ENCODE results near the gene ZNF74.
"Not testable (repeated sequence)": the region's sequence is repeated elsewhere in the genome, so short reads cannot be mapped to it uniquely, and the experiment has no call there.

ZNF74 gene

DNA sequence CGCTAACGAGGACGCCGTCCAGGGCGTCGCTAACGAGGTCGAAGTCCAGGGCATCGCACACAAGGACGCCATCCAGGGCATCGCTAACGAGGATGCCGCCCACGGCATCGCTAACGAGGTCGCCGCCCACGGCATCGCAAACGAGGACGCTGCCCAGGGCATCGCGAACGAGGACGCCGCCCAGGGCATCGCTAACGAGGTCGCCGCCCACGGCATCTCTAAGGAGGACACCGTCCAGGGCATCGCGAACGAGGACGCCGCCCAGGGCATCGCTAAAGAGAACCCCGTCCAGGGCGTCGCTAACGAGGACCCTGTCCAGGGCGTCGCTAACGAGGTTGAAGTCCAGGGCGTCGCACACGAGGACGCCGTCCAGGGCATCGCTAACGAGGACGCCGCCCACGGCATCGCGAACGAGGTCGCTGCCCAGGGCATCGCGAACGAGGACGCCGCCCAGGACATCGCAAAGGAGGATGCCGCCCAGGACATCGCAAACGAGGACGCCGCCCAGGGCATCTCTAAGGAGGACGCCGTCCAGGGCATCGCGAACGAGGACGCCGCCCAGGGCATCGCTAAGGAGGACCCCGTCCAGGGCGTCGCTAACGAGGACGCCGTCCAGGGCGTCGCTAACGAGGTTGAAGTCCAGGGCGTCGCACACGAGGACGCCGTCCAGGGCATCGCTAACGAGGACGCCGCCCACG is 37.9 kb upstream of the ZNF74 start:
- H3K4ac ChIP-seq (ENCODE audit: low read depth, low read length); H3K23ac ChIP-seq (ENCODE audit: low read length); H4K8ac ChIP-seq (ENCODE audit: low read depth, low read length); H2BK120ac ChIP-seq (ENCODE audit: insufficient read depth, low read length, poor library complexity); H3K18ac ChIP-seq (ENCODE audit: low read length); H3K9ac ChIP-seq (ENCODE audit: low read length); H3K4me3 ChIP-seq (ENCODE audit: low read depth, low read length); H2AK5ac ChIP-seq (ENCODE audit: low read length); H3K36me3 ChIP-seq (ENCODE audit: control insufficient read depth in 1 of 2, insufficient read depth in 2 of 2, low read length in 2 of 2); H3K79me2 ChIP-seq (ENCODE audit: control insufficient read depth, insufficient read depth, low read length, poor library complexity); H3K27ac ChIP-seq (ENCODE audit: low read depth, low read length); H3K4me2 ChIP-seq (ENCODE audit: low read length); H3K14ac ChIP-seq (ENCODE audit: low read length); H4K91ac ChIP-seq (ENCODE audit: low read depth, low read length); H3K4me1 ChIP-seq (ENCODE audit: control insufficient read depth in 1 of 2, insufficient read depth in 2 of 2, low read length in 2 of 2); H2BK12ac ChIP-seq (ENCODE audit: low read length); H3K27me3 ChIP-seq (ENCODE audit: insufficient read depth, low read length); DNase-seq; H2BK5ac ChIP-seq (ENCODE audit: low read depth, low read length, poor library complexity); H3K79me1 ChIP-seq (ENCODE audit: low read length); H2AFZ ChIP-seq (ENCODE audit: insufficient read depth, low read length, poor library complexity); H4K12ac ChIP-seq (ENCODE audit: low read depth, low read length): not testable (repeated sequence)
- no CpG with 5 or more reads among the region's 98 CpGs for WGBS (ENCODE audit: extremely low coverage, insufficient coverage, insufficient read length)
- peaks cover 12% of the 10 kb centered on the region for H3K9me3 ChIP-seq (ENCODE audit: insufficient read depth, low read depth, low read length)

DNA sequence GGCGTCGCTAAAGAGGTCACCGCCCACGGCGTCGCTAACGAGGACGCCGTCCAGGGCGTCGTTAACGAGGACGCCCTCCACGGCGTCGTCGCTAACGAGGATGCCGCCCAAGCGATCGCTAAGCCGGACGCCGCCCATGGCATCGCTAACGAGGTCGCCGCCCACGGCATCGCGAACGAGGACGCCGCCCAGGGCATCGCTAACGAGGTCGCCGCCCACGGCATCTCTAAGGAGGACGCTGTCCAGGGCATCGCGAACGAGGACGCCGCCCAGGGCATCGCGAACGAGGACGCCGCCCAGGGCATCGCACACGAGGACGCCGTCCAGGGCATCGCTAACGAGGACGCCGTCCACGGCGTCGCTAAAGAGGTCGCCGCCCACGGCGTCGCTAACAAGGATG is 37.0 kb upstream of the ZNF74 start:
- H3K4me2 ChIP-seq (ENCODE audit: low read length); H2AK5ac ChIP-seq (ENCODE audit: low read length); H2BK120ac ChIP-seq (ENCODE audit: insufficient read depth, low read length, poor library complexity); H3K23ac ChIP-seq (ENCODE audit: low read length); H3K9ac ChIP-seq (ENCODE audit: low read length); DNase-seq; H3K4ac ChIP-seq (ENCODE audit: low read depth, low read length); H3K36me3 ChIP-seq (ENCODE audit: control insufficient read depth in 1 of 2, insufficient read depth in 2 of 2, low read length in 2 of 2); H3K4me1 ChIP-seq (ENCODE audit: control insufficient read depth in 1 of 2, insufficient read depth in 2 of 2, low read length in 2 of 2); H4K12ac ChIP-seq (ENCODE audit: low read depth, low read length); H3K79me1 ChIP-seq (ENCODE audit: low read length); H2BK5ac ChIP-seq (ENCODE audit: low read depth, low read length, poor library complexity); H3K4me3 ChIP-seq (ENCODE audit: low read depth, low read length); H2AFZ ChIP-seq (ENCODE audit: insufficient read depth, low read length, poor library complexity); H4K91ac ChIP-seq (ENCODE audit: low read depth, low read length); H2BK12ac ChIP-seq (ENCODE audit: low read length); H3K27me3 ChIP-seq (ENCODE audit: insufficient read depth, low read length); H3K14ac ChIP-seq (ENCODE audit: low read length); H3K18ac ChIP-seq (ENCODE audit: low read length); H3K27ac ChIP-seq (ENCODE audit: low read depth, low read length); H3K79me2 ChIP-seq (ENCODE audit: control insufficient read depth, insufficient read depth, low read length, poor library complexity); H4K8ac ChIP-seq (ENCODE audit: low read depth, low read length): not testable (repeated sequence)
- H3K9me3 ChIP-seq (ENCODE audit: insufficient read depth, low read depth, low read length), result peaks cover 12% of the 10 kb centered on the region
- WGBS (ENCODE audit: extremely low coverage, insufficient coverage, insufficient read length), result no CpG with 5 or more reads among the region's 66 CpGs

DNA sequence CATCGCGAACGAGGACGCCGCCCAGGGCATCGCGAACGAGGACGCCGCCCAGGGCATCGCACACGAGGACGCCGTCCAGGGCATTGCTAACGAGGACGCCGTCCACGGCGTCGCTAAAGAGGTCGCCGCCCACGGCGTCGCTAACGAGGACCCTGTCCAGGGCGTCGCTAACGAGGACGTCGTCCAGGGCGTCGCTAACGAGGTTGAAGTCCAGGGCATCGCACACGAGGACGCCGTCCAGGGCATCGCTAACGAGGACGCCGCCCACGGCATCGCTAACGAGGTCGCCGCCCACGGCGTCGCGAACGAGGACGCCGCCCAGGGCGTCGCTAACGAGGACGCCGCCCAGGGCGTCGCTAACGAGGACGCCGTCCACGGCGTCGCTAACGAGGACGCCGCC is 36.0 kb upstream of the ZNF74 start:
- no CpG with 5 or more reads among the region's 70 CpGs for WGBS (ENCODE audit: extremely low coverage, insufficient coverage, insufficient read length)
- H4K91ac ChIP-seq (ENCODE audit: low read depth, low read length); H3K23ac ChIP-seq (ENCODE audit: low read length); DNase-seq; H3K18ac ChIP-seq (ENCODE audit: low read length); H4K8ac ChIP-seq (ENCODE audit: low read depth, low read length); H3K4me2 ChIP-seq (ENCODE audit: low read length); H4K12ac ChIP-seq (ENCODE audit: low read depth, low read length); H2BK5ac ChIP-seq (ENCODE audit: low read depth, low read length, poor library complexity); H3K4ac ChIP-seq (ENCODE audit: low read depth, low read length); H3K36me3 ChIP-seq (ENCODE audit: control insufficient read depth in 1 of 2, insufficient read depth in 2 of 2, low read length in 2 of 2); H3K79me2 ChIP-seq (ENCODE audit: control insufficient read depth, insufficient read depth, low read length, poor library complexity); H3K14ac ChIP-seq (ENCODE audit: low read length); H3K27ac ChIP-seq (ENCODE audit: low read depth, low read length); H3K9ac ChIP-seq (ENCODE audit: low read length); H2AK5ac ChIP-seq (ENCODE audit: low read length); H2AFZ ChIP-seq (ENCODE audit: insufficient read depth, low read length, poor library complexity); H3K79me1 ChIP-seq (ENCODE audit: low read length); H3K27me3 ChIP-seq (ENCODE audit: insufficient read depth, low read length); H2BK12ac ChIP-seq (ENCODE audit: low read length); H2BK120ac ChIP-seq (ENCODE audit: insufficient read depth, low read length, poor library complexity); H3K4me1 ChIP-seq (ENCODE audit: control insufficient read depth in 1 of 2, insufficient read depth in 2 of 2, low read length in 2 of 2); H3K4me3 ChIP-seq (ENCODE audit: low read depth, low read length): not testable (repeated sequence)
- peaks cover 12% of the 10 kb centered on the region for H3K9me3 ChIP-seq (ENCODE audit: insufficient read depth, low read depth, low read length)

DNA sequence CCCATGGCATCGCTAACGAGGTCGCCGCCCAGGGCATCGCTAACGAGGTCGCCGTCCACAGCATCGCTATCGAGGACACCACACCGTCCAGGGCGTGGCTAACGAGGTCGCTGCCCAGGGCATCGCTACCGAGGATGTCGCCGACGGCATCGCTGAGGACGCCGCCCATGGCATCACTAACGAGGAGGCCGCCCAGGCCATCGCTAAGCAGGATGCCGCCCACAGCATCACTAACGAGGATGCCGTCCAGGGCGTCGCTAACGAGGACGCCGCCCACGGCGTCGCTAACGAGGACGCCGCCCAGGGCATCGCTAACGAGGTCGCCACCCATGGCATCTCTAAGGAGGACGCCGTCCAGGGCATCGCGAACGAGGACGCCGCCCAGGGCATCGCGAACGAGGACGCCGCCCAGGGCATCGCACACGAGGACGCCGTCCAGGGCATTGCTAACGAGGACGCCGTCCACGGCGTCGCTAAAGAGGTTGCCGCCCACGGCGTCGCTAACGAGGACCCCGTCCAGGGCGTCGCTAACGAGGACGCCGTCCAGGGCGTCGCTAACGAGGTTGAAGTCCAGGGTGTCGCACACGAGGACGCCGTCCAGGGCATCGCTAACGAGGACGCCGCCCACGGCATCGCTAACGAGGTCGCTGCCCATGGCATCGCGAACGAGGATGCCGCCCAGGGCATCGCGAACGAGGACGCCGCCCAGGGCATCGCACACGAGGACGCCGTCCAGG is 35.3 kb upstream of the ZNF74 start:
- H3K27ac ChIP-seq (ENCODE audit: low read depth, low read length); H2BK120ac ChIP-seq (ENCODE audit: insufficient read depth, low read length, poor library complexity); H4K12ac ChIP-seq (ENCODE audit: low read depth, low read length); H3K9ac ChIP-seq (ENCODE audit: low read length); H3K4ac ChIP-seq (ENCODE audit: low read depth, low read length); H3K18ac ChIP-seq (ENCODE audit: low read length); H2AK5ac ChIP-seq (ENCODE audit: low read length); H3K14ac ChIP-seq (ENCODE audit: low read length); H3K4me1 ChIP-seq (ENCODE audit: control insufficient read depth in 1 of 2, insufficient read depth in 2 of 2, low read length in 2 of 2); H3K4me3 ChIP-seq (ENCODE audit: low read depth, low read length); H3K27me3 ChIP-seq (ENCODE audit: insufficient read depth, low read length); H3K79me1 ChIP-seq (ENCODE audit: low read length); H3K23ac ChIP-seq (ENCODE audit: low read length); H4K91ac ChIP-seq (ENCODE audit: low read depth, low read length); H3K36me3 ChIP-seq (ENCODE audit: control insufficient read depth in 1 of 2, insufficient read depth in 2 of 2, low read length in 2 of 2); H2BK5ac ChIP-seq (ENCODE audit: low read depth, low read length, poor library complexity); H4K8ac ChIP-seq (ENCODE audit: low read depth, low read length); H3K79me2 ChIP-seq (ENCODE audit: control insufficient read depth, insufficient read depth, low read length, poor library complexity); H2BK12ac ChIP-seq (ENCODE audit: low read length); H2AFZ ChIP-seq (ENCODE audit: insufficient read depth, low read length, poor library complexity); H3K4me2 ChIP-seq (ENCODE audit: low read length); DNase-seq: not testable (repeated sequence)
- H3K9me3 ChIP-seq (ENCODE audit: insufficient read depth, low read depth, low read length), result peaks cover 12% of the 10 kb centered on the region
- no CpG with 5 or more reads among the region's 103 CpGs for WGBS (ENCODE audit: extremely low coverage, insufficient coverage, insufficient read length)

All from trophoblast cell (in vitro differentiated cells and primary cell).